ENCODE data around the gene DECR2. TPM values are rescaled to one million over a fixed set of nuclear protein-coding genes. Genes with fewer than 3 reads are reported as not detected.

DECR2 gene
- total and polyA plus RNA-seq, 2 of the 13 experiments (the other 11 are each of a cell fraction or from before 2014, with no cell fraction given): 36.3 to 44.6 TPM

DNA sequence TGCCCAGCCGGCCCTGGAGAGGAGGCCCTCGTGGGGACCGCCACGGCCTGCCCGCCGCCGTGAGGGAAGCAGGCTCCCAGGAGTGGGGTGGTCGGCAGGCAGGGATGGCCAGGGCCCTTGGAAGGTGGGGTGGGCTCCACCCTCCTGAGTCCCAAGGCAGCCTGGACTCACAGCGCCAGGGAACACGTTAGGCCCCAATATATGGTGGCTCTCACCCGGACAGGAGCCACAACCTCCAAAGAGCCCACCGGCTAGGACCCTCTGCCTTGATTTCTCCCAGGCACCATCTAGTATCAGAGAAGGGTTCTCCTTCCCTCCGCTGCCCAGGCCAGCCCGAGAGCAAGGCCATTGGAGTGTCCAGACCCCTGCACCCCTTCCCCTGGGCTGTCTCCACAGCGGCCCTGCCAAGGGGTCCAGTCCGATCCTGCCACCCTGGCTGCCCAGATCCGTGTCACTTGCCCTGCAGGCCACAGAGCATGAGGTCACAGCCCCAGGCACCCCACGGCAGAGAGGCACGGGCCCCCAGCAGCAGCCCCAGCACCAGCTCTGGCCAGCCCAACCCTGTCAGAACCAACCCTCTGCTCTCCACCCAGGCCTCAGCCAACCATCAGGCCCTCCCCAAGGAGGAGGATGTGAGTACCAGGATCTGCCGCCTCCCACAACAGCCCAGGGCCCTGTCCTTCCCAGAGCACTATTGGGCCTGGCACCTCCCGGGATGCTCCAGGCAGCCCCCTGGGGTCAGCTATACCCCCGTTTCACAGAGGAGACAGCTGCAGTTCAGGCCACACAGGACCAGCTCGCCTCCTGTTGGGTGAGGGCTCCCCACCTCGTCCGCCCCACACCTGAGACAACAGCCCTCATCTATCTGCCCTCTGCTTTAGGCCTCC is 48.0 kb upstream of the DECR2 start (continued):
- TF ChIP-seq GMEB1 (CRISPR knock-in tag; IDR thresholded peaks at IDR 0.05; ENCODE audit: borderline replicate concordance) (no peak), KDM5B (CRISPR knock-in tag; IDR thresholded peaks at IDR 0.05; ENCODE audit: borderline replicate concordance) (peak; percentile 36; the same call in 1 of the 2 replicates), ZFP36L2 (CRISPR knock-in tag; IDR thresholded peaks at IDR 0.05) (no peak), TFE3 (CRISPR knock-in tag; IDR thresholded peaks at IDR 0.05) (0 out of 2 replicates have a peak, but pooled peaks have one; percentile 1), KMT2A (CRISPR knock-in tag; IDR thresholded peaks at IDR 0.05) (0 out of 2 replicates have a peak, but pooled peaks have one; percentile 6), AGO2 (optimal IDR thresholded peaks at IDR 0.05; ENCODE audit: low read depth, low read length) (no peak), ZNF776 (CRISPR knock-in tag; IDR thresholded peaks at IDR 0.05) (peak; percentile 87; the same call in 1 of the 2 replicates), CAMTA2 (CRISPR knock-in tag; IDR thresholded peaks at IDR 0.05; ENCODE audit: borderline replicate concordance) (peak; percentile 17; the same call in 1 of the 2 replicates), SNAPC4 (CRISPR knock-in tag; IDR thresholded peaks at IDR 0.05) (0 out of 2 replicates have a peak, but pooled peaks have one; percentile 38), KLF16 (CRISPR knock-in tag; IDR thresholded peaks at IDR 0.05) (0 out of 4 replicates have a peak, but pooled peaks of 1 of the 2 experiments have one; percentile 31), SAP130 (CRISPR knock-in tag; IDR thresholded peaks at IDR 0.05; ENCODE audit: low read depth) (no peak; the same call in 1 of the 2 replicates), ZNF253 (CRISPR knock-in tag; IDR thresholded peaks at IDR 0.05; ENCODE audit: borderline replicate concordance) (no peak), ZNF280B (CRISPR knock-in tag; IDR thresholded peaks at IDR 0.05; ENCODE audit: borderline replicate concordance) (peak; percentile 51; the same call in 1 of the 2 replicates)
- TF ChIP-seq, protein P1, sequence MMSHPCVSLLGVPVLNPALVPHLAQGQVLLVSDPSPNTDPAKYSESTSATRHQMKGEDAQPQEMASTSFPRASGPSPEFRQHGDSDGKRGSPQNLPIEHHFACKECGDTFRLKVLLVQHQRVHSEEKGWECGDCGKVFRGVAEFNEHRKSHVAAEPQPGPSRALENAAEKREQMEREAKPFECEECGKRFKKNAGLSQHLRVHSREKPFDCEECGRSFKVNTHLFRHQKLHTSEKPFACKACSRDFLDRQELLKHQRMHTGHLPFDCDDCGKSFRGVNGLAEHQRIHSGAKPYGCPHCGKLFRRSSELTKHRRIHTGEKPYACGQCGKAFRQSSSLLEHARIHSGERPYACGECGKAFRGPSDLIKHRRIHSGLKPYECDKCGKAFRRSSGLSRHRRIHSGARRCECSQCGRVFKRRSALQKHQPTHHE (CRISPR knock-in tag; IDR thresholded peaks at IDR 0.05; ENCODE audit: borderline replicate concordance): 0 out of 2 replicates have a peak, but pooled peaks have one; percentile 24
- TF ChIP-seq, protein P2, sequence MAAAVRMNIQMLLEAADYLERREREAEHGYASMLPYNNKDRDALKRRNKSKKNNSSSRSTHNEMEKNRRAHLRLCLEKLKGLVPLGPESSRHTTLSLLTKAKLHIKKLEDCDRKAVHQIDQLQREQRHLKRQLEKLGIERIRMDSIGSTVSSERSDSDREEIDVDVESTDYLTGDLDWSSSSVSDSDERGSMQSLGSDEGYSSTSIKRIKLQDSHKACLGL (CRISPR knock-in tag; IDR thresholded peaks at IDR 0.05): peak; percentile 48; the same call in 1 of the 2 replicates

All from HepG2 (cell line).